ENCODE data around the gene CBR3. TPM values are rescaled to one million over a fixed set of nuclear protein-coding genes. Genes with fewer than 3 reads are reported as not detected.
A peak's percentile ranks its signal among the peaks of the same experiment; 100 is the strongest.

The CBR3 gene
- total RNA-seq, 1 donor from 2014 or later, result 2.0 TPM

DNA sequence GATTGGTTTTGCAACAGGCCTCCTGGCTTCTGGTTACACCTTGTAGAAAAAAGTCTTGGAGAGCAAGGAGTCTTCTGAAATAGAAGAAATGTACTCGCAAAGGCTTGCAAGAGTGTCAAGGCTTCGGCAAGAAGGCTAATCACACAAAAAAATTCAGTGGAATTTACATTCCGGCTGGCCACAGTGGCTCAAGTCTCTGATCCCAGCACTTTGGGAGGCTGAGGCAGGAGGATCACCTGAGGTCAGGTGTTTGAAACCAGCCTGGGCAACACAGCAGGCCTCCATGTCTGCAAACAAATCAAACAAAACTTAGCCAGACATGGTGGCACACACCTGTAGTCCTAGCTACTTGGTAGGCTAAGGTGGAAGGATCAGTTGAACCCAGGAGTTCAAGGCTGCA lies 14.0 kb downstream of the CBR3 start:
- TF ChIP-seq CTCF (IDR thresholded peaks at IDR 0.05; ENCODE audit: borderline replicate concordance), result no peak
- peaks cover 11% of the 10 kb centered on the region for H3K9me3 ChIP-seq (replicated peaks)
- no peaks in the 10 kb centered on the region for H3K27me3 ChIP-seq (ENCODE audit: low read depth)
- H3K4me1 ChIP-seq, result peaks cover 18% of the 10 kb centered on the region
- peaks cover 12% of the 10 kb centered on the region for H3K36me3 ChIP-seq
- DNase-seq, result no peak
- intact Hi-C loops (cut with micrococcal nuclease), result loop anchor here (10.0 kb wide), 2 partner anchors 66 to 176 kb away; partner anchors contain the start of gene MORC3
- H3K4me3 ChIP-seq, result no peak overlapping the region
- H3K27ac ChIP-seq (replicated peaks), result no peak overlapping the region

DNA sequence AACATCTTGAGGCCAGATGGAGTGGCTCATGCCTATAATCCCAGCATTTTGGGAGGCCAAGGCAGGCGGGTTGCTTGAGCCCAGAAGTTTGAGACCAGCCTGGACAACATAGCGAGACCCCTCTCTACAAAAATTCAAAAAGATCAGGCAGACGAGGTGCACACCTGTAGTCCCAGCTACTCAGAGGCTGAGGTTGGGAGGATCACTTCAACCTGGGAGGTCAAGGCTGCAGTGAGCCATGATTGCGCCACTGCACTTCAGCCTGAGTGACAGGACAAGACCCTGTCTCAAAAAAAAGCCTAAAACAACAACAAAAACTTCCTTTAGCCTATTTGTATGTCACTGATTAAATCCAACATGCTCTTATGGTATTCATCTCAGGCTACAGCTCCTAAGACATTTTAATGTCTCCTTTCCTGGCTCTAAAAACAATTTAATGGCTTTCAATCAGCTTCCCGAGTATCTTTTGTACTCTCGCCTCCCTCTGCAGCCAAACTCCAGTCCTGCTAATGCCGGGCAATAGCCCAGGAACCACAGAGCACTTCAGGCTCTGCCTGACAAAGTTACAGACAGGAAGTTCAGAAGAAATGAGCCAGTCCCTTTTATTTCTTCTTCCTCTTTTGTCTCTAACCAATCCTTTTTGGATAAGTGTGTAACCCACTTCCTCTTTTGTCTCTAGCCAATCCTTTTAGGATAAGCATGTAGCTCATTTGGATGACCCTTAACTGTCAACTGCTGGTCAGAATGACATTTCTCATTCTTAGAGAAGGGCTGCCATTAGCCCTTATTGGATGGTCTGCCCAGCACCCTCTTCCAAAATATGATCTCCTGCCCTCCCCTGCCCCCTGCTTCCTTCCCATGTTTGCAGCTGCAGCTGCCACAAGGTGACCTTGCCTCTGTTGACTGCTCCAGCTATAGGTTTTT lies 15.2 kb downstream of the CBR3 start:
- no peak for TF ChIP-seq CTCF (IDR thresholded peaks at IDR 0.05; ENCODE audit: borderline replicate concordance)
- H3K9me3 ChIP-seq (replicated peaks), result peaks cover 11% of the 10 kb centered on the region
- H3K36me3 ChIP-seq, result peaks cover 12% of the 10 kb centered on the region
- intact Hi-C loops (cut with micrococcal nuclease), result loop anchor here (10.0 kb wide), 2 partner anchors 65 to 175 kb away; partner anchors contain the start of gene MORC3
- peaks cover 20% of the 10 kb centered on the region for H3K4me1 ChIP-seq
- H3K27me3 ChIP-seq (ENCODE audit: low read depth), result no peaks in the 10 kb centered on the region
- DNase-seq, result peak; percentile 38
- peak overlapping the region; percentile 10 for H3K4me3 ChIP-seq
- peak overlapping the region; percentile 86 for H3K27ac ChIP-seq (replicated peaks)

DNA sequence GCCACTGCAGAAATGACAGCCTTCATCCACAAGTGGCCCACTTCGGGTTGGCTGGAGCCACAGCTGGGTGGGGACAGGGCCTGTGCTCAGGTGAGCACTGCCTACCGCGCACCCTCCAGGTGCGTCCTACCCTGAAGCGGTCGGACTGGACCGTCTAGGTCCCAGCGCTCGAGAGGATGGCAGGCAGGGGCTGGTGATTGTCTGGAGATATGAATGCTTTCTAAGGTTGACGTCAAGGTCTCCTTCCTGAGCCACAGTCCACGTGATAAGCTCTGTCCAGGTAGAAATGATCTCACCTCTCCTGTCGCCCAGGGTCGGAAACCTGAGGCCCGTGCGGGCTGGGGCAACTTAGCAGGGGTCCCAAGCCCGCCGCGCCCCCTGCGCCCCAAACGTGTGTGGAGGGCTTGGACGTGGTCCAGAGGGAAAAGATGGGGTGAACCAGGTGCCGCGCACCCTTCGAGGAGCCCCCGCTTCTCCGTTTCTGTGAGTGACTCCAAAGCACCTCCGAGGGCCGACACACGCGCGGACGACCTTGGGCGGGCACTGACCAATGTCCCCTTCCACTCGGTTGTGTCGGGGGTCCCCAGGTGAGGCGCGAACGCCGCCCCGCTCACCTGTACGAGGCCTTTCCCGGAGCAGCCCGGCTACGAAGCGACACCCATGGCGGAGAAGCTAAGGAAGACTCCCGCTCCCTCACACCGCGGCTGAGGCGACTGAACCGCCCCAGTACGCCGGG lies 20.9 kb downstream of the CBR3 start:
- Histone ChIP-seq H3K4me3 (peak overlapping the region; percentile 89), H3K27ac (replicated peaks) (peak overlapping the region; percentile 85), H3K27me3 (ENCODE audit: low read depth) (no peaks in the 10 kb centered on the region), H3K36me3 (no peaks in the 10 kb centered on the region), H3K4me1 (peaks cover 34% of the 10 kb centered on the region), H3K9me3 (replicated peaks) (peaks cover 11% of the 10 kb centered on the region)
- peak; percentile 21 for DNase-seq
- no peak for TF ChIP-seq CTCF (IDR thresholded peaks at IDR 0.05; ENCODE audit: borderline replicate concordance)
- intact Hi-C loops (cut with micrococcal nuclease), result no loop called here

GRCh38 chr21:36156339-36156814 lies 21.5 kb downstream of the CBR3 start:
- intact Hi-C loops (cut with micrococcal nuclease), result no loop called here
- Histone ChIP-seq H3K9me3 (replicated peaks) (peaks cover 11% of the 10 kb centered on the region), H3K27ac (replicated peaks) (peak overlapping the region; percentile 93), H3K4me3 (peak overlapping the region; percentile 97), H3K27me3 (ENCODE audit: low read depth) (no peaks in the 10 kb centered on the region), H3K36me3 (no peaks in the 10 kb centered on the region), H3K4me1 (peaks cover 29% of the 10 kb centered on the region)
- peak; percentile 100 for DNase-seq
- no peak for TF ChIP-seq CTCF (IDR thresholded peaks at IDR 0.05; ENCODE audit: borderline replicate concordance)

All from left ventricle myocardium inferior (tissue), 1 donor.